ENCODE data around the gene TPPP3.

GRCh38 chr16:67397812-67398545 lies 4.7 kb upstream of the TPPP3 start:
- TF ChIP-seq HDGF (IDR thresholded peaks at IDR 0.05; ENCODE audit: borderline replicate concordance), result no peak
- TF ChIP-seq SUZ12 (IDR thresholded peaks at IDR 0.05), result no peak

Data from HEK293T (cell line).